Caki2 (cell line): ENCODE data around the gene AQP6. TPM values are rescaled to one million over a fixed set of nuclear protein-coding genes. Genes with fewer than 3 reads are reported as not detected.
"Not testable (repeated sequence)": the region's sequence is repeated elsewhere in the genome, so short reads cannot be mapped to it uniquely, and the experiment has no call there.

Experiments
- DNase-seq: peaks from one replicate; pipeline ENCODE4 v3.0.0-alpha.2; 2015; ENCODE audit warnings: low read depth
- in situ Hi-C: cut with HindIII; loops from 2 replicates; pipeline ENCODE4 v1.10.0; 2016; ENCODE audit warnings: low sequenced_read_pairs, low pct_unique_long_range_greater_than_20kb, mixed read lengths
- total RNA-seq: library from RNA; depleted of rRNA; stranded (reverse); fragments of >200 nt; shearing (Covaris generic); gene quantifications from 2 replicates; pipeline ENCODE4 v1.2.3, GENCODE V29; 2014; ENCODE audit warnings: low replicate concordance

The AQP6 gene
- total RNA-seq, 1 experiment from 2014 or later: not detected

GRCh38 chr12:49979016-49979586, 6.4 kb downstream of the AQP6 start:
- no peak for DNase-seq
- in situ Hi-C loops: no loop called here

DNA sequence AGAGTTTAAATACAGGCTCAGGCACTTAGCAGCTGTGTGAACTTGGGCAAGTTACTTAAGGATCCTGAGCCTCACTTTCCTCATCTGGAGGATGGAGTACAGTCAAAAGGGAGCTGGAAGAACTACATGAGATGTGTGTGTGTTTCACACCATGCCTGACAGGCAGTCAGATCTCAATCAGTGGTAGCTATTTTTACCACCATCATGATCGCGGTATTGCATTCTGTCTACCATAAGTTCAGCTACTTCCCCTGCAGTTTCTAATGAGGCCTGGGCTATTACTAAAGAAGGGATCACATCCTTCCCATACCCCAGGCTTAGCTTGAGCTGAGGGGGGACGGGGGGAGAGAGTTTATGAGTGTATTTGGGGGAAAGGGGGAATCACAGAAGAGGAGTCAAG, 7.0 kb downstream of the AQP6 start:
- in situ Hi-C loops: no loop called here
- DNase-seq: no peak

GRCh38 chr12:49980501-49981349, 8.0 kb downstream of the AQP6 start:
- DNase-seq: no peak
- in situ Hi-C loops: no loop called here

DNA sequence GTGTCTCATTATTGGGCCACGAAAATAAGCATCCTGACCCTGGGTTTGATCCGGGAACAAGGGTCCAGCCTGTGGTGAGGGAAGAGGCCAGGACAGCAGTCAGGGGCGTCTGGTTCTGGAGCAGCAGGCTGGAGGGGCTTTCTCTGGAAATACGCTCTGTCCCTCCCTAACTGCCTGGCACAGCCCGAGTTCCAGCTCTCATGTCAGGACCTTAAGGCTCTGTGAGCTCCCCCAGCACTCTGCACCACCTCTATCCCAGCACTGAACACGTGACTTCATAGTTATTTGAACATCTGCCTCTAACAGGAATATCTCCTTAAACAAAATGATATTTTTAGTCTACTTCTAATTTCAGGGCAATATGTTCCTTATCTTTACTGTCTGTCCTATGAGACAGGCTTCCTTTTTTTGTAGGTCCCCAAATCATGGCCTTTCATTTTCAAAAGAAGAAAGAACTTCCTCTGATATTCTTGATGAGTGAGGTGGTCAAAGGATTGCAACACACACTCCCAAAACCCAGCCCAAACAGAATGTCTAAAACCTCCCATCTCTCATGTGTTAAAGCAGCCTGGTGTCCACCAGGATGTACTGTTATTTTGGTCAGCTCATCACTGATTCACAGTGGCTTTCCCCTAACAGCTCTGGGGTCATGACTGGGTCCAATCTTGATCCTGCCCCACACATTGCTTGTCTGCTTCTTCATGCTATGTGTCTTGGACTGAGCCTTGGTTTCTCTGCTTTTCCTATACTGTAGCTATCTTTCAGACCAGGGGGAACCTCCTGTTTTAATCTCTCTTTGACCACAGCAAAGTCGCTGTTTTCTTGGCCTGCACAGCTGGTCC, 9.7 kb downstream of the AQP6 start:
- no peak for DNase-seq
- in situ Hi-C loops: no loop called here

DNA sequence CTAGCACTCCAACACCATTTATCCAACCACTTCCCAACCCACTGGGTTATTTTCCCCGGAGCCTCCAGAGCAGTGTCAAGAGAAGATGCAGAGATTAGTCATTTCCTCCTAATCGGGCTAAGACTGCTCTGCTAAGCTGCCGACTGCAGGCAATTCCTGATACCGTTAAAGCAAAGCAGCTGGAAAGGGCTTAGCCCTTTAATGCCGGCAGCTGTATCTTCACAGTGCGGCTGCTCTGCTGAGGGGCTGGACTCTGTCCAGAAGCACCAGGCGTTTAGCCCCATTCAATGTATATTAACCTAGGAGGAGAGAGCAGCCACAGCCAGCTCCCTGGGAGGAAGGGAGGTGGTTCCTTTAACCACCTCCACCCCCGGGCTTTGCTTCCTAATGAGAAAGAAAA, 11.1 kb downstream of the AQP6 start:
- no peak for DNase-seq
- in situ Hi-C loops: no loop called here

DNA sequence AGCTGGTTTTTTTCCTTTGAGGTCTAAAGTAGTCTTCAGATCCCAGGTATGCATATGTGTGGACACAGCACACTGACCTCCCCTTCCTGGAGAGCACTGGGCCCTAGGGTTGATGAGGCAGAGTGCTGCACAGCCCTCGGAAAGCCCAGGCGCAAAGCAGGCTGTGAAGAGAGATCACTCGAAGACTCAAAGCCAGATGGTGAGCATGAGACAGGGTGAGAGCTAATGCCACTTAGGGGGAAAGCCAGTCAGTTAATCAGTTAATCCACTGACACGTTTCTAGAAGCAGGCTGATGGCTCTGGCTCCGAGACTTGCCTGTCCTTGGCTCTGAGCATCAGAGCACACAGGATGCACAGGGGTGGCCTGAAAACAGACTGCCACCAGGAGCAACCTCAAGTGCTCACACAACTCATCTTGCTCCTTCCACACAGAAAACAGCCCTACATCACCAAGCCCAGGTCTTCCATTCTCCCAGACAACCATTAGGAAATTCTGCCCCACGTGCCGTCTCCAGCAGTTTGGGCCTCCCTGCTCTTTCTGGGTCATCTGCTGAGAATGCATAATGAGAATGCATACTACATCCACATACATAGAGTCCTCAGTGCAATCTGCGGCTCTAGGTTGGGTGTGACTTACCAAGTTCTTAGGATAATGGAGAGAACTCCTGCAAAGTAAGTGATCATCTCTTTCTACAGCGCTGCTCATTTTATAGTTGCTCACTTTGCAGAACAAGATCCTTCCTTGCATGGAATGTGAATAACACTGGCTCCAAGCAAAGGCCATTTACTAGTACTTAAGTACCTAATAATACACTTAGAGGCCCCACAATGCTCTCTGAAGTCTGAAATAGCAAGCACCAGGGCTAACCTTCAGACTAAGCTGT, 12.0 kb downstream of the AQP6 start:
- no peak for DNase-seq
- in situ Hi-C loops: no loop called here

DNA sequence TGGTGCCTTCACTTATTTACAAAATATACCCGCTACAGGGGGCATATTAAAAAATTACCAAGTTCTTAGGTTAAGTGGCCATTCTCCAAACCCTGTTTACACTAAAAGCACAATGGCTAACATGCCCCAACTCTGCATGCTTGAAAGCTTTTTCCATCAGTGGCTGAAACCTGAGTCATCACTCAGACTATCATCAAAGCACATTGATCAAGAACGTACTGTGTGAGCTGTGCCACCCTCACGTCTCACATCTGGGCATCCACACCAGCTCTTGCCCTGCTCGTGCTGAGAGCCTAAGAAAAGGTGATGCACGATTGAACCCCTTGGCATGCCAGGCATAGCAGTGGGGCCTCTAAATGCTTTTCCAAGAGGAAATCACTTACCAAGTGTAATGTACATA, 13.2 kb downstream of the AQP6 start:
- in situ Hi-C loops: no loop called here
- DNase-seq: no peak

- DNase-seq, in situ Hi-C loops: not testable (repeated sequence)
Measured at GRCh38 chr12:49986476-49986875, 13.7 kb downstream of the AQP6 start.

GRCh38 chr12:49987625-49988303, 15.0 kb downstream of the AQP6 start:
- in situ Hi-C loops: no loop called here
- DNase-seq: no peak

GRCh38 chr12:49989400-49989799, 16.7 kb downstream of the AQP6 start:
- DNase-seq, in situ Hi-C loops: not testable (repeated sequence)

GRCh38 chr12:49990273-49990672, 17.5 kb downstream of the AQP6 start:
- in situ Hi-C loops: no loop called here
- DNase-seq: no peak

DNA sequence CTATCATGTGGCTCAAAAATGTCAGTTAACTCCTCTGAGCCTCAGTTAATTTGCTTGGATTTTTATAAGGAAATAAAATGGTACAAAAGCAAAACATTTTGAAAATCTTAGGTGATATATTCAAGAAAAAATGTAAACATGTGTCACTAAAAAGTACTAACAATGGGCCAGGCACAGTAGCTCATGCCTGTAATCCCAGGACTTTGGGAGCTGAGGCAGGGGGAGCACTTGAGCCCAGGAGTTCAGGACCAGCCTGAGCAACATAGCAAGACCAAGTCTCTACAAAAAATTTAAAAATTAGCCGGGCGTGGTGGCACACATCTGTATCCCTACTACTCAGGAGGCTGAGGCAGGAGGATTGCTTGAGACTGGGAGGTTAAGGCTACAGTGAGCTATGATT, 25.7 kb downstream of the AQP6 start:
- in situ Hi-C loops: no loop called here
- no peak for DNase-seq

- in situ Hi-C loops: no loop called here
- DNase-seq: no peak
Measured at GRCh38 chr12:50003595-50003994, 30.8 kb downstream of the AQP6 start.

- in situ Hi-C loops: no loop called here
- no peak for DNase-seq
Measured at GRCh38 chr12:50004696-50005095, 31.9 kb downstream of the AQP6 start.

GRCh38 chr12:50005175-50005574, 32.4 kb downstream of the AQP6 start:
- in situ Hi-C loops: no loop called here

GRCh38 chr12:50006280-50006679, 33.5 kb downstream of the AQP6 start:
- in situ Hi-C loops: no loop called here
- DNase-seq: no peak

More at GRCh38 chr12:50005175-50005574, 32.4 kb downstream of the AQP6 start:
- DNase-seq: no peak

DNA sequence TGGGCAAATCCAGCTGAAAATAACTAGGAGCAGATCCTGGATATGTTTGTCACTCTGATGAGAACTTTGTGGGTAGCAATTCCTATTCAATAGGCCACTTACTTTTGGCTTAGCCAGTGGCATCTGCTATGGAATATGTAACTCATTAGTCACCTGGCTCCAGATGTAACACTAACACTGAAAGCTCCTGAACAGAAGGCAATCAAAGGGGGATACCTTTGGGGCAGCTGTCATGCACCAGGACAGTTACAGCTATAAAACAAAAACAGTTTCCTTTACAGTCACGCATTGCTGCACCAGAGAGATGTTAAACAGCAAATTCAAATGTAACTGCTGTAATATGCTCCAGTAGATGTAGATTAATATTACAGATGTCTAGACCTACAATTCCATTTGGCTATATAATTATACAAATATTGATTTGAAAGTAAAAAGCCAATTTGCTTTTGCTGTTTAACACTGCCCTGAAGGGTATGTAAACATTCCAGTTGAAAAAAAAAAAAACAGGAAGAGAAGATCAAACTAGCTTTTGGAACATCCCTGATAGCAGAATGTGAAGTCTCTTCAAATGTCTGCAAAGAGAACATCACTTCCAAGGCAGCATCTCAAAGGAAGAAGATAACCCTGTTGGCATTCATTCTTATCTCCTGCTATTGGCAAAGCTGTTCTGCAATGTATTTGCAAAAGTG, 34.2 kb downstream of the AQP6 start:
- DNase-seq: peak; percentile 45

More for the DNA sequence above, 34.2 kb downstream of the AQP6 start:
- in situ Hi-C loops: no loop called here
